HEK293T (cell line): ENCODE results near the gene PRPF6.

Source experiments
- ARNT ChIP-seq: fragments of 450-650 bp; IDR thresholded peaks from 2 replicates; pipeline ENCODE4 v1.6.1; 2017; ENCODE audit warnings: mild to moderate bottlenecking
- BHLHE40 ChIP-seq: fragments of 450-650 bp; IDR thresholded peaks from 2 replicates; pipeline ENCODE4 v1.6.1; 2016; ENCODE audit warnings: mild to moderate bottlenecking, moderate library complexity, borderline replicate concordance
- ELF4 ChIP-seq: fragments of 450-650 bp; IDR thresholded peaks from 2 replicates; pipeline ENCODE4 v1.6.1; 2017; ENCODE audit warnings: antibody characterized with exemption
- FOXK2 ChIP-seq: fragments of 450-650 bp; IDR thresholded peaks from 2 replicates; pipeline ENCODE4 v1.6.1; 2016; ENCODE audit warnings: mild to moderate bottlenecking
- FOXM1 ChIP-seq: fragments of 450-650 bp; IDR thresholded peaks from 2 replicates; pipeline ENCODE4 v1.6.1; 2017; ENCODE audit warnings: mild to moderate bottlenecking, borderline replicate concordance
- HDGF ChIP-seq: fragments of 450-650 bp; IDR thresholded peaks from 2 replicates; pipeline ENCODE4 v1.6.1; 2017; ENCODE audit warnings: antibody characterized with exemption, borderline replicate concordance
- L3MBTL2 ChIP-seq: fragments of 450-650 bp; conservative IDR thresholded peaks from 2 replicates; pipeline ENCODE4 v1.6.1; 2016; ENCODE audit warnings: mild to moderate bottlenecking
- LEF1 ChIP-seq: fragments of 450-650 bp; IDR thresholded peaks from 2 replicates; pipeline ENCODE4 v1.6.1; 2017; ENCODE audit warnings: mild to moderate bottlenecking, borderline replicate concordance
- NFRKB ChIP-seq: fragments of 450-650 bp; IDR thresholded peaks from 2 replicates; pipeline ENCODE4 v1.6.1; 2016; ENCODE audit warnings: mild to moderate bottlenecking, moderate library complexity
- PKNOX1 ChIP-seq: fragments of 450-650 bp; IDR thresholded peaks from 2 replicates; pipeline ENCODE4 v1.6.1; 2016
- SP1 ChIP-seq: fragments of 450-650 bp; IDR thresholded peaks from 2 replicates; pipeline ENCODE4 v1.6.1; 2017
- TARDBP ChIP-seq: fragments of 450-650 bp; IDR thresholded peaks from 2 replicates; pipeline ENCODE4 v1.6.1; 2016

- TF ChIP-seq FOXK2 = no peak
- TF ChIP-seq TARDBP = no peak
- TF ChIP-seq SP1 = no peak
- TF ChIP-seq L3MBTL2 = no peak
- no peak for TF ChIP-seq ELF4
- no peak for TF ChIP-seq HDGF
- no peak for TF ChIP-seq BHLHE40
- no peak for TF ChIP-seq LEF1
- no peak for TF ChIP-seq PKNOX1
- TF ChIP-seq ARNT = no peak
- TF ChIP-seq NFRKB = no peak
- no peak for TF ChIP-seq FOXM1
Observed at GRCh38 chr20:64021124-64021975, 40.4 kb downstream of the PRPF6 start.
